Tibial nerve (tissue), 4 donors: ENCODE measurements around the gene PAEP. TPM values are rescaled to one million over a fixed set of nuclear protein-coding genes. Genes with fewer than 3 reads are reported as not detected.

Source experiments
- DNase-seq, 2 donors: peaks; one replicate each; pipeline ENCODE4 v3.0.0-alpha.2; 2019; ENCODE audit warnings: low spot score in 2 of 2
- H3K27ac ChIP-seq, 4 donors: fragments of 200-600 bp; sonication (generic) in 3 of 4; one replicate each; pipeline ENCODE4 v1.5.1; 2017 to 2019; ENCODE audit warnings: mild to moderate bottlenecking in 1 of 4
- H3K27me3 ChIP-seq, 2 donors: fragments of 200-600 bp; sonication (generic) in 1 of 2; one replicate each; pipeline versions ENCODE4 v1.5.1 to v1.6.0; 2017 to 2019
- H3K36me3 ChIP-seq, 3 donors: fragments of 200-600 bp; sonication (generic); one replicate each; pipeline ENCODE4 v1.5.1; 2018 to 2019
- H3K4me1 ChIP-seq, 4 donors: fragments of 200-600 bp; sonication (generic) in 3 of 4; one replicate each; pipeline ENCODE4 v1.5.1; 2017 to 2019
- H3K4me3 ChIP-seq, 4 donors: fragments of 200-600 bp; sonication (generic) in 3 of 4; one replicate each; pipeline ENCODE4 v1.5.1; 2017 to 2019; ENCODE audit warnings: mild to moderate bottlenecking in 1 of 4, moderate library complexity in 1 of 4
- H3K9me3 ChIP-seq, 4 donors: fragments of 200-600 bp; sonication (generic) in 3 of 4; one replicate each; pipeline ENCODE4 v1.5.1; 2017 to 2019
- CTCF ChIP-seq, 5 experiments: fragments of 200-600 bp in 3 of 5; fragments of 450-650 bp in 2 of 5; sonication (generic) in 3 of 5; IDR thresholded peaks; one replicate each; pipeline ENCODE4 v1.5.1; 2016 to 2019; ENCODE audit warnings: antibody characterized with exemption in 5 of 5, mild to moderate bottlenecking in 3 of 5, moderate library complexity in 2 of 5
- EP300 ChIP-seq, 2 donors: sonication (generic); formaldehyde crosslinking; IDR thresholded peaks; one replicate each; pipeline ENCODE4 v1.6.1; 2017; ENCODE audit warnings: antibody characterized with exemption in 2 of 2, mild to moderate bottlenecking in 1 of 2
- POLR2A ChIP-seq, 2 donors: fragments of 450-650 bp; IDR thresholded peaks; one replicate each; pipeline ENCODE4 v1.6.1; 2017; ENCODE audit warnings: antibody characterized with exemption in 2 of 2, mild to moderate bottlenecking in 2 of 2, moderate library complexity in 2 of 2
- WGBS, 2 donors: methylation state at CpG; one replicate each; pipeline ENCODE4 v1.1.5; 2018; 5-methylcytosine and 5-hydroxymethylcytosine counted together
- total RNA-seq, 4 donors: library from RNA; depleted of rRNA; stranded (reverse); fragments of >200 nt; gene quantifications; one replicate each; pipeline ENCODE4 v1.1.0, GENCODE V29; 2016

The PAEP gene
- total RNA-seq, 4 donors from 2014 or later: not detected

GRCh38 chr9:135613946-135614805, 52.6 kb downstream of the PAEP start:
- WGBS, 2 donors: 70 to 73% methylated on average over 24 to 25 of the region's 34 CpGs
- H3K9me3 ChIP-seq: no peaks in the 10 kb centered on the region

GRCh38 chr9:135614821-135615665, 53.5 kb downstream of the PAEP start:
- H3K27ac ChIP-seq: no peak overlapping the region
- H3K9me3 ChIP-seq: no peaks in the 10 kb centered on the region
- H3K4me1 ChIP-seq: no peaks in the 10 kb centered on the region
- H3K36me3 ChIP-seq: no peaks in the 10 kb centered on the region
- TF ChIP-seq EP300 (IDR thresholded peaks at IDR 0.05) (no peak), POLR2A (IDR thresholded peaks at IDR 0.05) (no peak), CTCF (IDR thresholded peaks at IDR 0.05) (no peak)
- 73 to 77% methylated on average over 18 of the region's 29 CpGs for WGBS, 2 donors
- peaks cover 0 to 40% of the 10 kb centered on the region in 2 donors for H3K27me3 ChIP-seq
- H3K4me3 ChIP-seq: no peak overlapping the region
- no peak for DNase-seq

More at GRCh38 chr9:135613946-135614805, 52.6 kb downstream of the PAEP start:
- TF ChIP-seq POLR2A (IDR thresholded peaks at IDR 0.05) (no peak), EP300 (IDR thresholded peaks at IDR 0.05) (no peak), CTCF (IDR thresholded peaks at IDR 0.05) (no peak)
- Histone ChIP-seq H3K4me1 (no peaks in the 10 kb centered on the region), H3K27ac (no peak overlapping the region), H3K36me3 (no peaks in the 10 kb centered on the region), H3K27me3 (peaks cover 0 to 35% of the 10 kb centered on the region in 2 donors), H3K4me3 (no peak overlapping the region)
- DNase-seq: no peak

GRCh38 chr9:135615666-135616618, 54.4 kb downstream of the PAEP start:
- TF ChIP-seq POLR2A (IDR thresholded peaks at IDR 0.05) (no peak), EP300 (IDR thresholded peaks at IDR 0.05) (no peak), CTCF (IDR thresholded peaks at IDR 0.05) (no peak)
- no peak for DNase-seq
- no peaks in the 10 kb centered on the region for H3K4me1 ChIP-seq
- H3K27ac ChIP-seq: no peak overlapping the region
- no peaks in the 10 kb centered on the region for H3K9me3 ChIP-seq
- H3K4me3 ChIP-seq: no peak overlapping the region
- H3K27me3 ChIP-seq: peaks cover 0 to 40% of the 10 kb centered on the region in 2 donors
- H3K36me3 ChIP-seq: no peaks in the 10 kb centered on the region
- 51 to 52% methylated on average over 21 to 31 of the region's 31 CpGs for WGBS, 2 donors

Other genes with a start within 250 kb of the PAEP start
- gene PPP1R26, start 82.0 kb upstream of the PAEP start, total RNA-seq: 10 to 100 TPM; 10.5 to 14.7 (median 11.8) TPM
- gene MRPS2, start 61.1 kb upstream of the PAEP start, total RNA-seq: 10 to 100 TPM; 24.9 to 29.2 (median 26.3) TPM
- not detected for gene LCN1, start 40.3 kb upstream of the PAEP start, total RNA-seq
- not detected for gene OBP2A, start 15.6 kb upstream of the PAEP start, total RNA-seq
- not detected for gene GLT6D1, start 77.8 kb downstream of the PAEP start, total RNA-seq
- not detected for gene LCN9, start 101.6 kb downstream of the PAEP start, total RNA-seq
- not detected for gene SOHLH1, start 137.7 kb downstream of the PAEP start, total RNA-seq
- under 1 TPM in 2 of 4 donors, not detected in 2; under 0.01 to 0.39 TPM for gene KCNT1, start 140.4 kb downstream of the PAEP start, total RNA-seq